Parathyroid adenoma (tissue), 2 donors: ENCODE data around the gene FAM168A.

Experiments used
- H2AFZ ChIP-seq: fragments of 300-600 bp; sonication (generic); one replicate; pipeline ENCODE4 v1.7.0; 2017; ENCODE audit warnings: antibody characterized with exemption, mild to moderate bottlenecking
- H3K27ac ChIP-seq: fragments of 300-600 bp; sonication (generic); one replicate; pipeline ENCODE4 v1.7.0; 2017
- H3K27me3 ChIP-seq: fragments of 300-600 bp; sonication (generic); one replicate; pipeline ENCODE4 v1.7.0; 2017; ENCODE audit warnings: low read length; ENCODE audit not compliant: control insufficient read depth, insufficient read depth
- H3K36me3 ChIP-seq: fragments of 300-600 bp; sonication (generic); one replicate; pipeline ENCODE4 v1.7.0; 2017; ENCODE audit warnings: low read length; ENCODE audit not compliant: control insufficient read depth, insufficient read depth
- H3K4me1 ChIP-seq: fragments of 300-600 bp; sonication (generic); one replicate; pipeline ENCODE4 v1.7.0; 2017; ENCODE audit warnings: control low read depth
- H3K4me2 ChIP-seq: fragments of 300-600 bp; sonication (generic); one replicate; pipeline ENCODE4 v1.7.0; 2017; ENCODE audit warnings: low read length
- H3K4me3 ChIP-seq: fragments of 300-600 bp; sonication (generic); one replicate; pipeline ENCODE4 v1.7.0; 2017; ENCODE audit warnings: low read depth, low read length
- H3K79me2 ChIP-seq: fragments of 300-600 bp; sonication (generic); one replicate; pipeline ENCODE4 v1.7.0; 2017; ENCODE audit warnings: control low read depth
- H3K9ac ChIP-seq: fragments of 300-600 bp; sonication (generic); one replicate; pipeline ENCODE4 v1.7.0; 2017; ENCODE audit warnings: mild to moderate bottlenecking
- H3K9me3 ChIP-seq: fragments of 300-600 bp; sonication (generic); one replicate; pipeline ENCODE4 v1.7.0; 2017; ENCODE audit warnings: low read length; ENCODE audit not compliant: control insufficient read depth
- CTCF ChIP-seq: fragments of 300-600 bp; sonication (generic); IDR thresholded peaks from one replicate; pipeline ENCODE4 v1.7.0; 2017; ENCODE audit warnings: antibody characterized with exemption, mild to moderate bottlenecking
- donor health status: primary hyperparathyroidism.

The FAM168A gene

GRCh38 chr11:73414977-73415651 lies 182.8 kb downstream of the FAM168A start:
- H3K9ac ChIP-seq, result no peak overlapping the region
- TF ChIP-seq CTCF, result no peak
- no peak overlapping the region for H3K27ac ChIP-seq

GRCh38 chr11:73413256-73413655 lies 184.7 kb downstream of the FAM168A start:
- Histone ChIP-seq H3K36me3 (no peaks in the 10 kb centered on the region), H3K27me3 (no peaks in the 10 kb centered on the region), H3K27ac (no peak overlapping the region)

More at GRCh38 chr11:73414977-73415651, 182.8 kb downstream of the FAM168A start:
- Histone ChIP-seq H3K4me1 (peaks cover 3% of the 10 kb centered on the region), H3K4me2 (no peak overlapping the region), H3K79me2 (no peaks in the 10 kb centered on the region), H3K27me3 (no peaks in the 10 kb centered on the region), H2AFZ (no peak overlapping the region), H3K36me3 (no peaks in the 10 kb centered on the region), H3K4me3 (no peak overlapping the region), H3K9me3 (no peaks in the 10 kb centered on the region)

DNA sequence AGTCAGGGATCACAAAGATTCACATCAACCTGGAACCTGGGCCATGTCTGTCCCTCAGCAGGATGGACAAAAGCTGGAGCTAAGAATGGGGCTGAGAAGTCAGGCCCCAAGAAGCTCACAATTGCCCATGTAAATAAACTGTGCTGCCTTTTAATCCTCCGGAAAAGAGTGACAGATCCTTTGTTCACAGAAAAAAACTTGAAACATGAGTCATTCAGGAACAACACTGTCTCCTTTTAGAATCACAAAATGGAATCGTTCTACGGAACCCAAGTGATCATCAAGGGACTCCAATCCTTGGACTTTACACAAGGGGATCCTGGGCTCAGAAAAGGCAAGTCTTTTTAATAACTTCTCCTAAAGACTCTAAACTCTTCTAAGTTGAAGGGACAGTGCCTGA lies 185.6 kb downstream of the FAM168A start:
- H3K27me3 ChIP-seq, result no peaks in the 10 kb centered on the region
- no peak overlapping the region for H3K9ac ChIP-seq
- H3K4me2 ChIP-seq, result no peak overlapping the region
- no peaks in the 10 kb centered on the region for H3K36me3 ChIP-seq
- no peak overlapping the region for H3K27ac ChIP-seq
- H3K4me3 ChIP-seq, result no peak overlapping the region
- no peaks in the 10 kb centered on the region for H3K9me3 ChIP-seq
- H3K79me2 ChIP-seq, result no peaks in the 10 kb centered on the region
- no peak for TF ChIP-seq CTCF
- H2AFZ ChIP-seq, result no peak overlapping the region
- H3K4me1 ChIP-seq, result peaks cover 3% of the 10 kb centered on the region

More at GRCh38 chr11:73413256-73413655, 184.7 kb downstream of the FAM168A start:
- no peak overlapping the region for H3K9ac ChIP-seq
- no peak overlapping the region for H3K4me3 ChIP-seq
- no peaks in the 10 kb centered on the region for H3K9me3 ChIP-seq
- no peak overlapping the region for H2AFZ ChIP-seq
- H3K4me1 ChIP-seq, result peaks cover 3% of the 10 kb centered on the region
- no peak for TF ChIP-seq CTCF
- H3K79me2 ChIP-seq, result no peaks in the 10 kb centered on the region
- no peak overlapping the region for H3K4me2 ChIP-seq

GRCh38 chr11:73411031-73411430 lies 186.9 kb downstream of the FAM168A start:
- Histone ChIP-seq H3K9me3 (no peaks in the 10 kb centered on the region), H3K4me2 (no peak overlapping the region), H3K79me2 (no peaks in the 10 kb centered on the region), H3K4me1 (peaks cover 3% of the 10 kb centered on the region), H2AFZ (no peak overlapping the region), H3K27ac (no peak overlapping the region), H3K4me3 (no peak overlapping the region), H3K36me3 (no peaks in the 10 kb centered on the region), H3K9ac (no peak overlapping the region), H3K27me3 (no peaks in the 10 kb centered on the region)
- TF ChIP-seq CTCF, result no peak

GRCh38 chr11:73410627-73411026 lies 187.3 kb downstream of the FAM168A start:
- TF ChIP-seq CTCF, result no peak
- Histone ChIP-seq H3K4me1 (peaks cover 3% of the 10 kb centered on the region), H3K27ac (no peak overlapping the region), H3K27me3 (no peaks in the 10 kb centered on the region), H3K9ac (no peak overlapping the region), H3K79me2 (no peaks in the 10 kb centered on the region), H2AFZ (no peak overlapping the region), H3K4me2 (no peak overlapping the region), H3K9me3 (no peaks in the 10 kb centered on the region), H3K4me3 (no peak overlapping the region), H3K36me3 (no peaks in the 10 kb centered on the region)
